ENCODE measurements around the gene OPRL1. TPM values are rescaled to one million over a fixed set of nuclear protein-coding genes. Genes with fewer than 3 reads are reported as not detected.

OPRL1 gene
- 1 to 10 TPM in 2 of 4 donors, under 1 TPM in 2; 0.50 to 1.3 (median 1.1) TPM for total RNA-seq
- 0.81 TPM for polyA plus RNA-seq
- long read RNA-seq, donor 1, partial matches to known transcripts, result 1 of 3 reads
- long read RNA-seq, donor 1, other reads (novel, unspliced or antisense), result 1 of 3 reads
- long read RNA-seq, donor 2, partial matches to known transcripts, result 1 of 2 reads
- long read RNA-seq, donor 2, other reads (novel, unspliced or antisense), result 1 of 2 reads
- long read RNA-seq, donor 3, partial matches to known transcripts, result 1 of 1 reads
- long read RNA-seq, donor 3, other reads (novel, unspliced or antisense), result 0 of 1 reads
- long read RNA-seq, donor 4, partial matches to known transcripts, result 1 of 2 reads
- long read RNA-seq, donor 4, other reads (novel, unspliced or antisense), result 0 of 2 reads

DNA sequence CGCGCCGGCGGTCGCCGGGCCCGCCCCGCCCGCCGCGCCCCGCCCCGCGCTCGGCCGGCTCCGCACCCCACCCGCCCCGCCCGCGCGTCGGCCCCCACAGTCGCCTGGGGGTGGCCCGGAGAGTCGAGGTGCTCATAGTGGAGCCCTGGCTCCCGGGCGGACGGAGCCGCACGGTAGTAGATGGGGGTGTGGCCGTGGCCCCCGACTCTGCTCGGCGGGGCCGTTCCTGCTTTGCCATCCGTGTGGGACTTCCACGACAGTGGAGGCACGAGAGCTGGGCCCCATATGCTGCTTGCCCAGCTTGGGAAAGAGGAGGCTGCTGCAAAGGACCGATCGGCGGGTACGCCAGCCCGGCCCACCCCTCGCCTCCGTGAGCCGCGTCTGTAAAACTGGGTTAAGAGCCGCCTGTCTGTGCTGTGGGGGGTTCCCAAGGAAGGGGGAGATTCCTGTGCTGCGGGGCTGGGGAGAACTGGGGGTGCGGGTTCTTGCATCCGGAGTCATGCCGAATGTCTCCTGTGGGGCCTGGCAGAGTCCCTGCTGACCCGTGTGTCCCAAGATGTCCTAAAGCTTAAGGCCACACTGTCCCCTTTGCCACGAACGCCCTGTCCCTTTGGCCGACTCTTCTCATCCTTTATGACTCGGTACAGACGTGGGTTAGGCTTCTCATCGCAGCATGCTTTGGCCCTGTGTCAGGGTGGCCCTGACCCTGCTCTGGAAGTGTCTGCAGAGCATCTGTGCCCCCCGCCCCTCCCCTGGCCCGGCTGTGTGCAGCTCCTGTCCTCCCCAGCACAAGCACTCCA lies at the start of gene OPRL1:
OPRL1 (plus strand) TSS at position 70 of the 800 bp plus-strand sequence. CDS start 12,639 bp downstream, outside the sequence.
- WGBS, result 4% methylated on average over 62 of the region's 62 CpGs

GRCh38 chr20:64030371-64031134 lies 49.3 kb upstream of the OPRL1 start:
- H3K4me3 ChIP-seq (ENCODE audit: low read length), result no peak overlapping the region
- ATAC-seq (no peak), DNase-seq (peak in 2 of 3 donors; percentile 37 to 52)
- no peaks in the 10 kb centered on the region for H3K27me3 ChIP-seq (ENCODE audit: control insufficient read depth, insufficient read depth)
- 84% methylated on average over 20 of the region's 20 CpGs for WGBS
- intact Hi-C loops (cut with DNase I), result no loop called here
- H3K27ac ChIP-seq (ENCODE audit: low read length), result no peak overlapping the region
- H3K4me1 ChIP-seq (ENCODE audit: control insufficient read depth, insufficient read depth, low read length), result no peaks in the 10 kb centered on the region
- H3K9me3 ChIP-seq (ENCODE audit: control insufficient read depth, low read length), result no peaks in the 10 kb centered on the region

More for the DNA sequence above, at the start of gene OPRL1:
- peak in 2 of 3 donors; percentile 53 to 55 for DNase-seq
- Histone ChIP-seq H3K27ac (ENCODE audit: low read length) (peak within 1 kb of the TSS; percentile 51), H3K9me3 (ENCODE audit: control insufficient read depth, low read length) (no peaks in the 10 kb centered on the region), H3K4me1 (ENCODE audit: control insufficient read depth, insufficient read depth, low read length) (no peaks in the 10 kb centered on the region), H3K4me3 (ENCODE audit: low read length) (peak within 1 kb of the TSS; percentile 85), H3K27me3 (ENCODE audit: control insufficient read depth, insufficient read depth) (no peaks in the 10 kb centered on the region)
- intact Hi-C loops (cut with DNase I), result loop anchor here in 1 of 4 donors (5.0 kb wide), 1 partner anchor 42 kb away; no protein-coding TSS in a partner anchor
- ATAC-seq, result peak in 1 of 2 donors; percentile 1

DNA sequence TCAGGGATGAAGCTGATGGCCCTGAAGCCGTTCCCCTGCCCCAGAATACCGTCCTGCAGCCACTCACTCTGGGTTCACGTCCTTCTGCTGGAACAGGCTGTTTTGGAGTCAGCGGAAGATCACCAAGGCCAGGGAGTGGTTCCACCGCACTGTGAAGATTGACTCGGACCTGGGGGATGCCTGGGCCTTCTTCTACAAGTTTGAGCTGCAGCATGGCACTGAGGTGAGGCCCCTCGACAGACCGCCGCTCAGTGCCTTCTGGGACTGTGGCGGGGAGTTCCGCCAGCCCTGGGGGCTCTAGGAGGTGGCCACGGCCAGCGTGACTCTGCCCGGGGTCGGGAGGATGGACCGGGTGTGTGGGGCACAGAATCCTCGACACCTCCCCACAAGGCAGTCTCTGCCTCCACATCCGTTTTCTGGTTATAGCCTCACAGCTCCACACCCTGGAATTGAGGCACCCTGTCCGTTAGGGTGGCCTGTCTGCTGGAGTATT lies 48.0 kb upstream of the OPRL1 start:
- WGBS, result 92% methylated on average over 19 of the region's 19 CpGs
- no peaks in the 10 kb centered on the region for H3K9me3 ChIP-seq (ENCODE audit: control insufficient read depth, low read length)
- intact Hi-C loops (cut with DNase I), result no loop called here
- no peak overlapping the region for H3K27ac ChIP-seq (ENCODE audit: low read length)
- ATAC-seq, result no peak
- no peaks in the 10 kb centered on the region for H3K27me3 ChIP-seq (ENCODE audit: control insufficient read depth, insufficient read depth)
- peak in 2 of 3 donors; percentile 16 to 21 for DNase-seq
- no peak overlapping the region for H3K4me3 ChIP-seq (ENCODE audit: low read length)
- no peaks in the 10 kb centered on the region for H3K4me1 ChIP-seq (ENCODE audit: control insufficient read depth, insufficient read depth, low read length)

GRCh38 chr20:64032706-64033624 lies 46.9 kb upstream of the OPRL1 start:
- no peaks in the 10 kb centered on the region for H3K9me3 ChIP-seq (ENCODE audit: control insufficient read depth, low read length)
- 89% methylated on average over 31 of the region's 31 CpGs for WGBS
- no peak overlapping the region for H3K27ac ChIP-seq (ENCODE audit: low read length)
- DNase-seq, result peak in 2 of 3 donors; percentile 25 to 51
- no peaks in the 10 kb centered on the region for H3K4me1 ChIP-seq (ENCODE audit: control insufficient read depth, insufficient read depth, low read length)
- H3K27me3 ChIP-seq (ENCODE audit: control insufficient read depth, insufficient read depth), result no peaks in the 10 kb centered on the region
- ATAC-seq, result no peak
- intact Hi-C loops (cut with DNase I), result no loop called here
- H3K4me3 ChIP-seq (ENCODE audit: low read length), result no peak overlapping the region

DNA sequence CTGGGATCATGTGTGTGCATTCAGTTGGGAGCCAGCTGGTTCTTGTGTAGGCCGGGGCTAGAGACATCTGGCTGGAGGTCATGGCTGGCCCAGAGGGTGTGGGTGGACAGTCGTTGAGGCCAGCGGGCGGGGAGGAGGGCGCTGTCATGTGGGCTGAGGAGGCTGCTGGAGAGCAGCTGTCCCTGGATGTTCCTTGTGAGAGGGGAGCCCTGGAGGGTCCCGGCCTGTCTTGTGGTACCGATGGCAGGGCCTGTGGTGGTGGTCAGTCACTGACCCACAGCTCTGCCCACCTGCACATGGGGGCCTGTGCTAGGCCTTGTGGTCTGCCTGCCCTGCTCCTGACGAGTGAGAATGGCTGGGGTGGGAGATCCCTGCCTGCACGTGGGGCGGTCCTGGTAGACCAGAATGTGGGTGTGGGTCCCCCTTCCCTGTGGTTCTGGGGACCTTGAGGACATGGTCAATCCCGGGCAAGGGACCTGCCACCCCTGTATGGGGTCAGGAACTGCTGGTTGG lies 45.8 kb upstream of the OPRL1 start:
- WGBS, result 57% methylated on average over 11 of the region's 11 CpGs
- peak; percentile 39 to 78 (median 69) for DNase-seq
- no peaks in the 10 kb centered on the region for H3K27me3 ChIP-seq (ENCODE audit: control insufficient read depth, insufficient read depth)
- H3K4me1 ChIP-seq (ENCODE audit: control insufficient read depth, insufficient read depth, low read length), result no peaks in the 10 kb centered on the region
- intact Hi-C loops (cut with DNase I), result no loop called here
- no peak overlapping the region for H3K4me3 ChIP-seq (ENCODE audit: low read length)
- H3K9me3 ChIP-seq (ENCODE audit: control insufficient read depth, low read length), result no peaks in the 10 kb centered on the region
- ATAC-seq, result peak in 1 of 2 donors; percentile 8
- H3K27ac ChIP-seq (ENCODE audit: low read length), result no peak overlapping the region

DNA sequence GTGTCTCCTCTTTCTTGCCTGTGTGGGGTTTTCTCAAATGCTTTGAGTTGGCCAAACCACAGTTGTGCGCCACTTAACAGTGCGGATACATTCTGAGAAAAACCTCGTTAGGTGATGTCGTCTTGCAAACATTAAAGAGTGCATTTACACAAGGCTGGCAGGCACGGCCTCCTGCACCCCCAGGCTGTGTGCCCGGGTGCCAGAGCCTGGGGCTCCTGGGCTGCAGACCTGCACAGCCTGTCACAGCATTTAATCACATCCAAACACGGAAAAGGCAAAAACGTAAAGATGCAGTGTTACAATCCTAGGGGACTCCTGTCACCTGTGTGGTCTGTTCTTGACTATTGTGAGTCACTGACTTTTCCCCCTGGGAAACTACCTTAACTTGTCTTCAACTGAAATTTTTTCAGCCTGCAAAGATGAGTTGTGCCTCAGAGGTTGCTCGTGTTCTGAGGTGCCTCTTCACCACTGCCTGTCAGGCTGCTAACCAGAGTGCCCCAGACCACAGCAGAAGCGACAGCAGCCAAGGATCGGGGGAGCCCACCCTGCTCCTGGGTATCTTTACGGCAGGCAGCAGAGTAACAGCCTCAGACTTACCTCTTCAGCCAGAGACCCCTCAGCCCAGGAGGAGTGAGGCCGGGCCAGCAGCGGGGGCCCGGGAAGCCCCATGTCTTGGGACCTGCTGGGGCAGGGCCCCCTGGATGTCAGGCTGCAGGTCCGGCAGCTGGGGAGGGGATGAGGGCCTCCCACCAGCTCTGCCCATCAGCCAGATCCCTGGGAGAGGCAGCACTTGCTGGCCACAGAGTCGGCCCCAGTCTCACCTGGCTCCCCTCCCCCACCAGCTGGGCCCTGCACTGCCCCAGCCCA lies 44.6 kb upstream of the OPRL1 start:
- ATAC-seq, result no peak
- intact Hi-C loops (cut with DNase I), result loop anchor here in 1 of 4 donors (5.0 kb wide), 1 partner anchor 87 kb away; no protein-coding TSS in a partner anchor
- H3K27me3 ChIP-seq (ENCODE audit: control insufficient read depth, insufficient read depth), result no peaks in the 10 kb centered on the region
- no peak for DNase-seq
- no peaks in the 10 kb centered on the region for H3K9me3 ChIP-seq (ENCODE audit: control insufficient read depth, low read length)
- no peaks in the 10 kb centered on the region for H3K4me1 ChIP-seq (ENCODE audit: control insufficient read depth, insufficient read depth, low read length)
- H3K4me3 ChIP-seq (ENCODE audit: low read length), result no peak overlapping the region
- no peak overlapping the region for H3K27ac ChIP-seq (ENCODE audit: low read length)
- 84% methylated on average over 17 of the region's 17 CpGs for WGBS

GRCh38 chr20:64035933-64036345 lies 43.9 kb upstream of the OPRL1 start, which contains the start of gene C20orf204:
Gene C20orf204, plus strand, starts transcription at chr20:64036182. Its CDS starts 142 bp downstream, at chr20:64036324.
- DNase-seq (no peak), ATAC-seq (no peak)
- no peak within 1 kb of the TSS for H3K27ac ChIP-seq (ENCODE audit: low read length)
- H3K9me3 ChIP-seq (ENCODE audit: control insufficient read depth, low read length), result no peaks in the 10 kb centered on the region
- intact Hi-C loops (cut with DNase I), result loop anchor here in 1 of 4 donors (5.0 kb wide), 1 partner anchor 86 kb away; no protein-coding TSS in a partner anchor
- H3K27me3 ChIP-seq (ENCODE audit: control insufficient read depth, insufficient read depth), result no peaks in the 10 kb centered on the region
- no peak within 1 kb of the TSS for H3K4me3 ChIP-seq (ENCODE audit: low read length)
- 75% methylated on average over 10 of the region's 10 CpGs for WGBS
- no peaks in the 10 kb centered on the region for H3K4me1 ChIP-seq (ENCODE audit: control insufficient read depth, insufficient read depth, low read length)

DNA sequence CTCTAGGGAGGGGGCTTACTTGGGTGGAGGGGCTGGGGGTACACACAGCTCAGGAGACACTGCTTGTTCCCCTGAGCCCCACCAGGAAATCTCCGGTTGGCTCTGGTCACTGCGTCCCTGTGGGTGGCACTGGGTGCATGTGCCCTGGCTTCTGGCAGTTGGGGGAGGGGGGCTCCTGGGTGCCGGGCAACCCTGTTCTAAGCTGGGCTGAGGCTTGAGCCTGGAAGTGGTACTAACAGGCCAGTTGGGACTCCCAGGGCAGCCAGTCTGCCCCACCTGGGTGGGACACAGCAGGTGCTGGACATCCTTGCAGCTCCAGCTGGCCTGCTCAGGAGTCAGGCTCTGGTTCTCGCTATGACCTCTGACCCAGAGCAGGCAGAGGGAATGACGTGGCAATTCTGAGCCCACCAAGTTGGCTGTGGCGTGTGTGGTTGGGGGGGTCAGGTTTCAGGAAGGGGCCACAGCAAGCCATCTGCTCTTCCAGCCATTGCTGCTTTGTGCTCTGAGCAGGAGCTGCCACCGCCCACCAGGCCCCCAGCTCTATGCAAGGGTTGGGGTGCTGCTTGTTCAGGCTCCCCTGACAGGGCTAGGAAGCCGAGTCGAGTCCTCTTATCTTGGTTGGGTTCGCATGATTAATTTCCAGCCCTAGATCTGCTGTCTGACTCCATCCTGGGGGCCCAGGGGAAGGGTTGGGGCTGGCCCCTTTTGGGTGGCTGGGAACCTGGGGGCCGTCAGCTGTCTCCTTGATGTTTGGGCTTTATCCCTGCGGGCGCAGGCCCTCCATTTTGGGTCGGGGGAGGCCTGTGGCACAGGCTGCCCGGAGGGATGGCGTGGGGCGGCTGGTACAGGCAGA lies 43.3 kb upstream of the OPRL1 start:
- ATAC-seq (no peak), DNase-seq (no peak)
- no peaks in the 10 kb centered on the region for H3K4me1 ChIP-seq (ENCODE audit: control insufficient read depth, insufficient read depth, low read length)
- no peak overlapping the region for H3K27ac ChIP-seq (ENCODE audit: low read length)
- H3K9me3 ChIP-seq (ENCODE audit: control insufficient read depth, low read length), result no peaks in the 10 kb centered on the region
- intact Hi-C loops (cut with DNase I), result loop anchor here in 1 of 4 donors (5.0 kb wide), 1 partner anchor 86 kb away; no protein-coding TSS in a partner anchor
- 64% methylated on average over 17 of the region's 17 CpGs for WGBS
- no peak overlapping the region for H3K4me3 ChIP-seq (ENCODE audit: low read length)
- H3K27me3 ChIP-seq (ENCODE audit: control insufficient read depth, insufficient read depth), result no peaks in the 10 kb centered on the region
